ENCODE results near the gene FRZB.
"Not testable (repeated sequence)": the region's sequence is repeated elsewhere in the genome, so short reads cannot be mapped to it uniquely, and the experiment has no call there.

The FRZB gene

GRCh38 chr2:182890305-182890704 lies 23.9 kb upstream of the FRZB start:
- peak; percentile 30 for DNase-seq

DNA sequence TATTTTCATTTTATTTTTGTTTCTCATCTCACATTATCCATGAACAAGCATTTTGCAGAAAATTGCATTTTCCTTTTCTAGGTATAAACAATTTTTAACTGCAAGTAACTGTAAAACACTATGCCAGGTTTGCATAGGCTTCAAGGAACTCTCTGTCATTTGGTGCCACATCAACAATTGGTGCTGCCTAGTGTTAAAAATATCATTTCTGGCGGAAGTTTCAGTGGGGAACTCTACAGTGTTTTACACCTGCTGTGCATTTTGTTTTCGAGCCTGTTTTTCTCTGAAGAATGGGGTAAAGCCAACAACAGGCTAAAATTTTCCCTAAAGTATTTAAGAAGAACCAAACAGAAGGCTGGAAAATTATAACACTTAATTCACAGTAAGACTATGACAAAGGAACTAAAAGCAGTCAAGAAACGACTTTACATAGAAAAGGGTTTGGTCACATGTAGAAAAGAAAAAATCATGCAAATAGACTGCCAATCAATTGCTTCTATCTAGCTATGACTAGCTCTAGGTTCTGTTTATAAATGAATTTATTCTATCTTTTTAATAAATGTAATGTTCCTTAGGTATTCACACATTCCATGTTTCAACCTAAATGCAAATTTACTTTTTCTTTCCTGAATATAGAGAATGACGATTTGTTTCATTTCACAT lies 21.4 kb upstream of the FRZB start:
- no peak for DNase-seq

- DNase-seq, result no peak
Measured at GRCh38 chr2:182887093-182887492, 20.7 kb upstream of the FRZB start.

GRCh38 chr2:182885771-182886170 lies 19.3 kb upstream of the FRZB start:
- DNase-seq, result no peak

- no peak for DNase-seq
Measured at GRCh38 chr2:182883451-182883850, 17.0 kb upstream of the FRZB start.

DNA sequence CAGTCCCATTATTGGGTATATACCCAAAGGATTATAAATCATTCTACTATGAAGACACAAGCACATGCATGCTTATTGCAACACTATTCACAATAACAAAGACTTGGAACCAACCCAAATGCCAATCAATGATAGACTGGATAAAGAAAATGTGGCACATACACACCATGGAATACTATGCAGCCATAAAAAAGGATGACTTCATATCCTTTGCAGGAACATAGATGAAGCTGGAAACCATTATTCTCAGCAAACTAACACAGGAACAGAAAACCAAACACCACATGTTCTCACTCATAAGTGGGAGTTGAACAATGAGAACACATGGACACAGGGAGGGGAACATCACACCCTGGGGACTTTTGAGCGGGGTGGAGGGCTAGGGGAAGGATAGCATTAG lies 13.7 kb upstream of the FRZB start:
- not testable (repeated sequence) for DNase-seq

GRCh38 chr2:182876653-182877052 lies 10.2 kb upstream of the FRZB start:
- not testable (repeated sequence) for DNase-seq

GRCh38 chr2:182870227-182870626 lies 3.8 kb upstream of the FRZB start:
- no peak for DNase-seq

- no peak for DNase-seq
Measured at GRCh38 chr2:182868054-182868796, 1.8 kb upstream of the FRZB start.

GRCh38 chr2:182867426-182868053 lies 1.1 kb upstream of the FRZB start:
- DNase-seq, result no peak

GRCh38 chr2:182866095-182866460 lies 359 bp downstream of the FRZB start:
- DNase-seq, result peak; percentile 19

GRCh38 chr2:182864949-182865570 lies 1.4 kb downstream of the FRZB start:
- DNase-seq, result no peak

GRCh38 chr2:182863642-182864041 lies 2.8 kb downstream of the FRZB start:
- no peak for DNase-seq

- no peak for DNase-seq
Measured at GRCh38 chr2:182862091-182862490, 4.3 kb downstream of the FRZB start.

GRCh38 chr2:182860858-182861257 lies 5.6 kb downstream of the FRZB start:
- DNase-seq, result no peak

GRCh38 chr2:182858671-182859070 lies 7.8 kb downstream of the FRZB start:
- peak; percentile 69 for DNase-seq

DNA sequence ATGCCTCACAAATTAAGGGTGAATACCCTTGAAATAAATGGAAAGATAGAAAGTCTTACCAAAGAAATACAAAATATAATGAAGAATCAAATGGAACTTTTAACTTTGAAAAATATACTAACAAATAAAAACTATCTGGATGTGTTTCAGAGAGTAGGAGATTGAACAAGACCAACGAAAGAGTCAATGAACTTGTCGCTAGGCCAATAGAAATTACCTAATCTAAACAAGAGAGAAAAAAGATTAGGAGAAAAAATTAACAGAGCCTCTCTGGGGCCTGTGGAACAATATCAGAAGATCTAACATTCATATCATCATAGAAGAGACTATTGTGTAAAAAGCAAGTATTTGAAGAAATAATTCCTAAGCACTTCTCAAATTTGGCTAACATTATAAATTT lies 11.1 kb downstream of the FRZB start:
- no peak for DNase-seq

- no peak for DNase-seq
Measured at GRCh38 chr2:182854375-182855105, 11.9 kb downstream of the FRZB start.

- no peak for DNase-seq
Measured at GRCh38 chr2:182852801-182853200, 13.6 kb downstream of the FRZB start.

GRCh38 chr2:182852090-182852489 lies 14.3 kb downstream of the FRZB start:
- no peak for DNase-seq

DNA sequence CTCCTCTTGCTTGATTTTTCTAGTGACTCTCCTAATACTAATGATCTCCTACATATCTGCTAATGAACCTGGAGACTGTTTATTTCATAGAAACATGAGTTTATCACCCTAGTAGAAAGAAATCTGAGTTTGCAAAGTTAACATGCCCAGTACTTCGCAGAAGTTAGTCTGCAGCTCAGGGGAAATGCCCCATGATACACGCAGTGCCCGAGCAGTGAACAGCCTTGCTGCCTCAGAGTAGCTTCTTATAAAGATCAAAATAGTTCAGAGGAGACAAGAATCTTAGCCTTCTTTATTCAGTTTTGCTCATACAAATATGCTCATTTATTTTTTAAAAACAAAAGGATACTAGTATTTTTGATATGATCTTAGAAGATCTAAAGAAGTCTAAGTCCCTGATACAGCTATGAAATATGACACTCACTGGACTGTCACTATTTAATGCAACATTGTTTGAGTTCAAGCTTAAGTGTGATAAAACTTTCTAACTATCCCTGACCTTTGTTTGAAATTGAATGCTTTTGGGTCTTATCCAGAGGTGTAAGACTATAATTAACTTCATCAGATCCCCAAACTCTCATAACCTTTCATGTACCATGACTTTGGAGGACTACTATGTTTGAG lies 20.5 kb downstream of the FRZB start:
- no peak for DNase-seq

GRCh38 chr2:182836451-182836850 lies 30.0 kb downstream of the FRZB start:
- no peak for DNase-seq

DNA sequence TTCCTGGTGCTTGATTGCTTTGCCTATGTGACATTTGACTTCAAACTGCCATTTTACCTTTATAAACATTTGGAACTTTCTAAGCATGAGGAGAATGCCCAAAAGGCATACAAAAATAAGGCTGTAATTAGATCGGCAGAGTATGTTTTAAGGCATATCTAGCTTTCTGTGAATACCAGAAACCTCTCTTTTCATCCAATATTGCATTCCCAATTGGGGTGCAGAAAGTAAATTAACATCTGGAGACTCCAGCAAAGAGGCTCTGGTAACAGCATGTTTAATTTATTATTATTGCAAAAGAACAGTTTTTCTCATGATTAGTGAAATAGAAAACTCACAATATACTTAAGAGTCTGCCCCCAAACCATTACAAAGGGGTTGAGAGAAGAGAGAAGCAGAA lies 32.1 kb downstream of the FRZB start:
- DNase-seq, result no peak
